Measurements from ENCODE around the gene PSTPIP2. TPM values are rescaled to one million over a fixed set of nuclear protein-coding genes. Genes with fewer than 3 reads are reported as not detected.

PSTPIP2 gene
- total RNA-seq, 1 experiment from 2014 or later = 3.3 TPM

GRCh38 chr18:46051731-46052461 lies 20.2 kb downstream of the PSTPIP2 start:
- Histone ChIP-seq H3K27ac (ENCODE audit: insufficient read length, low read depth, low read length) (no peak overlapping the region), H3K9me3 (ENCODE audit: control insufficient read depth, low read depth, low read length) (no peaks in the 10 kb centered on the region), H2BK120ac (ENCODE audit: low read depth, low read length, poor library complexity, severe bottlenecking) (no peak overlapping the region), H2BK20ac (ENCODE audit: low read depth, low read length, poor library complexity, severe bottlenecking) (no peak overlapping the region), H3K18ac (ENCODE audit: insufficient read length, low read depth, low read length) (no peak overlapping the region), H2BK15ac (ENCODE audit: low read depth, low read length) (no peak overlapping the region), H3K79me1 (ENCODE audit: insufficient read depth, low read depth, low read length, poor library complexity, severe bottlenecking) (no peaks in the 10 kb centered on the region), H2AFZ (ENCODE audit: low read length) (no peak overlapping the region), H2BK12ac (ENCODE audit: insufficient read length, low read depth, low read length) (no peak overlapping the region), H3K23me2 (ENCODE audit: insufficient read length, low read depth, low read length, poor library complexity, severe bottlenecking) (no peaks in the 10 kb centered on the region), H3K4me1 (ENCODE audit: insufficient read depth, low read length) (no peaks in the 10 kb centered on the region), H3K79me2 (ENCODE audit: insufficient read depth, low read length) (no peaks in the 10 kb centered on the region), H3K56ac (ENCODE audit: insufficient read length, low read depth, low read length) (no peak overlapping the region), H3K4ac (ENCODE audit: low read depth, low read length) (no peak overlapping the region), H3K9ac (ENCODE audit: extremely low read depth, insufficient read length, low read length) (no peak overlapping the region), H4K20me1 (ENCODE audit: control insufficient read depth, insufficient read depth, insufficient read length) (no peaks in the 10 kb centered on the region), H3K23ac (ENCODE audit: insufficient read length, low read depth, low read length) (no peak overlapping the region), H4K8ac (replicated peaks; ENCODE audit: insufficient read length, low read depth, low read length) (no peak overlapping the region), H2BK5ac (ENCODE audit: insufficient read length, low read length) (no peak overlapping the region), H3K4me2 (ENCODE audit: insufficient read depth, insufficient read length, low read length) (no peak overlapping the region), H2AK5ac (ENCODE audit: insufficient read length, low read length) (no peak overlapping the region), H4K5ac (ENCODE audit: insufficient read length, low read depth, low read length) (no peak overlapping the region), H4K91ac (ENCODE audit: insufficient read length, low read depth, low read length) (no peak overlapping the region), H3K14ac (ENCODE audit: insufficient read depth, low read length) (no peak overlapping the region), H3T11ph (ENCODE audit: low read length) (no peak overlapping the region), H3K27me3 (ENCODE audit: insufficient read depth, low read length) (no peaks in the 10 kb centered on the region)
- Mint-ChIP-seq H3K27ac (no peak overlapping the region), H3K4me1 (no peaks in the 10 kb centered on the region), H3K9me3 (no peaks in the 10 kb centered on the region), H3K27me3 (ENCODE audit: low read depth) (peaks cover 1% of the 10 kb centered on the region), H3K4me3 (no peak overlapping the region), H3K36me3 (ENCODE audit: insufficient read depth in 1 of 3, low read depth in 3 of 3) (no peaks in the 10 kb centered on the region)
- no peak for DNase-seq
- WGBS (ENCODE audit: extremely low coverage, insufficient read length, low lambda C conversion rate) = no CpG with 5 or more reads among the region's 6 CpGs
- no peak for TF ChIP-seq CTCF (conservative IDR thresholded peaks at IDR 0.05)
